HuH-7 (cell line): ENCODE results near the gene TANGO2.

Experiments used
- DNase-seq: peaks from one replicate; pipeline ENCODE4 v3.0.0; 2011; ENCODE audit warnings: low spot score

TANGO2 gene

GRCh38 chr22:19983741-19984140 is 37.2 kb upstream of the TANGO2 start:
- DNase-seq, result no peak

GRCh38 chr22:19984201-19984753 is 36.6 kb upstream of the TANGO2 start:
- no peak for DNase-seq

GRCh38 chr22:19984851-19985811 is 35.8 kb upstream of the TANGO2 start:
- no peak for DNase-seq

- no peak for DNase-seq
These were observed 34.9 kb upstream of the TANGO2 start for GRCh38 chr22:19986011-19986409.

- peak; percentile 96 for DNase-seq
These were observed 34.2 kb upstream of the TANGO2 start for GRCh38 chr22:19986410-19987341.

GRCh38 chr22:19987394-19988306 is 33.3 kb upstream of the TANGO2 start:
- no peak for DNase-seq

- DNase-seq, result no peak
These were observed 32.5 kb upstream of the TANGO2 start for GRCh38 chr22:19988331-19988808.

GRCh38 chr22:19988965-19989724 is 31.8 kb upstream of the TANGO2 start:
- DNase-seq, result no peak

GRCh38 chr22:19989725-19990067 is 31.2 kb upstream of the TANGO2 start:
- no peak for DNase-seq

GRCh38 chr22:19990188-19990587 is 30.7 kb upstream of the TANGO2 start:
- no peak for DNase-seq

GRCh38 chr22:19990609-19991394 is 30.1 kb upstream of the TANGO2 start:
- DNase-seq, result no peak

- no peak for DNase-seq
These were observed 29.6 kb upstream of the TANGO2 start for GRCh38 chr22:19991395-19991644.

- DNase-seq, result no peak
These were observed 29.1 kb upstream of the TANGO2 start for GRCh38 chr22:19991645-19992451.

GRCh38 chr22:19992481-19992911 is 28.4 kb upstream of the TANGO2 start:
- no peak for DNase-seq

- DNase-seq, result no peak
These were observed 28.0 kb upstream of the TANGO2 start for GRCh38 chr22:19992921-19993355.

- no peak for DNase-seq
These were observed 27.0 kb upstream of the TANGO2 start for GRCh38 chr22:19993926-19994325.

GRCh38 chr22:19994851-19995610 is 25.9 kb upstream of the TANGO2 start:
- DNase-seq, result no peak

GRCh38 chr22:19995611-19996339 is 25.1 kb upstream of the TANGO2 start:
- DNase-seq, result no peak
